ENCODE data around the gene TCF7.

DNA sequence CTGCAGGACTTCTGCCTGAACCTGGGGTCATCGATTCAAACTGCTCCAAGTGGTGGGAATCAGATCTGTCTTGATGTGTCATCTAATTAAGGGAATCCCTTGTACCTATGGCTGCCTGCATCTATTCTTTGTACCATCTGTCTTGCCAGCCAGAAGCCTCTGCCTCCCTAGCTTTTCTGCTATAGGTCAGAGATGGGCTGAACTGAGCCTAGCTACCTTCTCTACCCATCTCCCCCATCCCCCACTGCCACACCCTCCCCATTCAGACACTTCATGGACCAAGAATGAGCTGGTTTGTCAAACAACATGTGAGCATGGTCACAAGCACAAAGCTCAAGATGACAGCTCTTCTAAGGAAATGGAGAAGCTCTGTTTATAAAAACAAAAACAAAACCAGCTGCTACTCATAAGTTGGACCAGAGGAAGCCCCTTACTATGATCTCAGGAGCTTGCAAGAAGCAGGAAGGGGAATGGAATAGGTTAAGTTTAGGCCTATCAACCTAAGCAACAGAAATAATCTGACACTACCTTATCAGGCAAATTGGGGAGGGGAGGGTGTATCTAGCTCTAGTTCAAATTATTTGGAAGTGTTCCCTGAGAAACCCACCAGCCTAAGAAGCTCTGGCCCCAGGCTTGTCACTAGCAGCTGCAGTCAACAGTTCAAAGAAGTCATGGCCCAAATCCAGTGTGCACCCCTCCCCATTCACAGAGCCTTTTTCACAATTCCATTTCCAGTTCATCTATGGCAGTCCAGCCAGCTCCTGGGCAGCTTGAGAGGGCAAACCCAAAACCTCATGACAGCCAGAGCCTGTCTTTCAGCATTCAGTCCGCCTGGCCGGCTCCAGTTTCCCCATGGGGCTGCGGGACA, 32.4 kb downstream of the TCF7 start:
- TF ChIP-seq, protein P1, sequence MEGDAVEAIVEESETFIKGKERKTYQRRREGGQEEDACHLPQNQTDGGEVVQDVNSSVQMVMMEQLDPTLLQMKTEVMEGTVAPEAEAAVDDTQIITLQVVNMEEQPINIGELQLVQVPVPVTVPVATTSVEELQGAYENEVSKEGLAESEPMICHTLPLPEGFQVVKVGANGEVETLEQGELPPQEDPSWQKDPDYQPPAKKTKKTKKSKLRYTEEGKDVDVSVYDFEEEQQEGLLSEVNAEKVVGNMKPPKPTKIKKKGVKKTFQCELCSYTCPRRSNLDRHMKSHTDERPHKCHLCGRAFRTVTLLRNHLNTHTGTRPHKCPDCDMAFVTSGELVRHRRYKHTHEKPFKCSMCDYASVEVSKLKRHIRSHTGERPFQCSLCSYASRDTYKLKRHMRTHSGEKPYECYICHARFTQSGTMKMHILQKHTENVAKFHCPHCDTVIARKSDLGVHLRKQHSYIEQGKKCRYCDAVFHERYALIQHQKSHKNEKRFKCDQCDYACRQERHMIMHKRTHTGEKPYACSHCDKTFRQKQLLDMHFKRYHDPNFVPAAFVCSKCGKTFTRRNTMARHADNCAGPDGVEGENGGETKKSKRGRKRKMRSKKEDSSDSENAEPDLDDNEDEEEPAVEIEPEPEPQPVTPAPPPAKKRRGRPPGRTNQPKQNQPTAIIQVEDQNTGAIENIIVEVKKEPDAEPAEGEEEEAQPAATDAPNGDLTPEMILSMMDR (IDR thresholded peaks at IDR 0.05): no peak
- TF ChIP-seq MYC (IDR thresholded peaks at IDR 0.05; ENCODE audit: borderline replicate concordance, low read length): no peak
- TF ChIP-seq MAX (IDR thresholded peaks at IDR 0.05): no peak
- TF ChIP-seq RAD21 (conservative IDR thresholded peaks at IDR 0.05 in 1 of 2, IDR thresholded peaks at IDR 0.05 in 1 of 2): no peak
- TF ChIP-seq POLR2A (IDR thresholded peaks at IDR 0.05; ENCODE audit: low read length): no peak
- no peak for TF ChIP-seq RCOR1 (IDR thresholded peaks at IDR 0.05; ENCODE audit: low read depth, low read length)
- TF ChIP-seq BCL3 (IDR thresholded peaks at IDR 0.05): no peak
- TF ChIP-seq KDM5A (IDR thresholded peaks at IDR 0.05): no peak
